ENCODE measurements around the gene MIER2.
"Not testable (repeated sequence)": the region's sequence is repeated elsewhere in the genome, so short reads cannot be mapped to it uniquely, and the experiment has no call there.

MIER2 gene

GRCh38 chr19:344625-345319 lies at the start of gene MIER2:
MIER2 (minus strand) TSS chr19:344796; CDS start chr19:344782, 14 bp downstream.
- DNase-seq = peak; percentile 83 to 95 (median 89)

GRCh38 chr19:393560-393959 lies 49.0 kb upstream of the MIER2 start:
- not testable (repeated sequence) for DNase-seq

GRCh38 chr19:392375-392970 lies 47.9 kb upstream of the MIER2 start:
- DNase-seq = no peak

- DNase-seq = no peak
Observed at GRCh38 chr19:391726-392374, 47.3 kb upstream of the MIER2 start.

- DNase-seq = no peak
Observed at GRCh38 chr19:391207-391557, 46.6 kb upstream of the MIER2 start.

GRCh38 chr19:390386-391206 lies 46.0 kb upstream of the MIER2 start:
- no peak for DNase-seq

- DNase-seq = no peak
Observed at GRCh38 chr19:389935-390289, 45.3 kb upstream of the MIER2 start.

GRCh38 chr19:389255-389934 lies 44.8 kb upstream of the MIER2 start:
- no peak for DNase-seq

- DNase-seq = no peak
Observed at GRCh38 chr19:388691-389090, 44.1 kb upstream of the MIER2 start.

- DNase-seq = no peak
Observed at GRCh38 chr19:387777-388176, 43.2 kb upstream of the MIER2 start.

- DNase-seq = not testable (repeated sequence)
Observed at GRCh38 chr19:386632-387301, 42.2 kb upstream of the MIER2 start.

- not testable (repeated sequence) for DNase-seq
Observed at GRCh38 chr19:386189-386588, 41.6 kb upstream of the MIER2 start.

- DNase-seq = no peak
Observed at GRCh38 chr19:384799-385169, 40.2 kb upstream of the MIER2 start.

- DNase-seq = peak in 1 of 3 donors; percentile 27
Observed at GRCh38 chr19:383922-384798, 39.6 kb upstream of the MIER2 start.

GRCh38 chr19:383040-383439 lies 38.4 kb upstream of the MIER2 start:
- no peak for DNase-seq

GRCh38 chr19:382578-382977 lies 38.0 kb upstream of the MIER2 start:
- not testable (repeated sequence) for DNase-seq

GRCh38 chr19:381901-382300 lies 37.3 kb upstream of the MIER2 start:
- not testable (repeated sequence) for DNase-seq

- DNase-seq = not testable (repeated sequence)
Observed at GRCh38 chr19:380618-381219, 36.1 kb upstream of the MIER2 start.

- no peak for DNase-seq
Observed at GRCh38 chr19:379796-380195, 35.2 kb upstream of the MIER2 start.

- DNase-seq = no peak
Observed at GRCh38 chr19:378706-379105, 34.1 kb upstream of the MIER2 start.

Data from suppressor macrophage treated with lipopolysaccharide for 1 hour (primary cell).